Esophagus squamous epithelium (tissue), 4 donors: Measurements from ENCODE around the gene ABCB1.

Experiments
- CTCF ChIP-seq, 6 experiments: fragments of 450-650 bp in 4 of 6; fragments of 200-600 bp in 2 of 6; sonication (generic) in 2 of 6; IDR thresholded peaks; one replicate each; pipeline ENCODE4 v1.5.1; 2016 to 2019; ENCODE audit warnings: antibody characterized with exemption in 6 of 6, mild to moderate bottlenecking in 4 of 6, moderate library complexity in 4 of 6
- POLR2A ChIP-seq, 4 donors: fragments of 450-650 bp; IDR thresholded peaks; one replicate each; pipeline ENCODE4 v1.6.1; 2017; ENCODE audit warnings: antibody characterized with exemption in 4 of 4, mild to moderate bottlenecking in 4 of 4, moderate library complexity in 3 of 4

- no peak for TF ChIP-seq CTCF (IDR thresholded peaks at IDR 0.05)
- TF ChIP-seq POLR2A (IDR thresholded peaks at IDR 0.05): no peak
Measured at GRCh38 chr7:87591211-87591610, 9.5 kb downstream of the ABCB1 start.
